Sigmoid colon (tissue), 7 donors: ENCODE results near the gene HSPB7. TPM values are rescaled to one million over a fixed set of nuclear protein-coding genes. Genes with fewer than 3 reads are reported as not detected.

Experiments used
- DNase-seq: peaks from one replicate; pipeline ENCODE4 v3.0.0-alpha.2; 2019
- H3K27ac ChIP-seq, 4 donors: fragments of 200-600 bp; sonication (generic); one replicate each; pipeline ENCODE4 v1.5.1; 2016 to 2019; ENCODE audit warnings: mild to moderate bottlenecking in 1 of 4
- H3K27me3 ChIP-seq, 3 donors: fragments of 200-600 bp; sonication (generic); one replicate each; pipeline ENCODE4 v1.5.1; 2019; ENCODE audit warnings: mild to moderate bottlenecking in 1 of 3
- H3K36me3 ChIP-seq, 4 donors: fragments of 200-600 bp; sonication (generic); one replicate each; pipeline ENCODE4 v1.5.1; 2016 to 2019
- H3K4me1 ChIP-seq, 4 donors: fragments of 200-600 bp; sonication (generic); one replicate each; pipeline ENCODE4 v1.5.1; 2017 to 2019
- H3K4me3 ChIP-seq, 4 donors: fragments of 200-600 bp; sonication (generic); one replicate each; pipeline ENCODE4 v1.5.1; 2017 to 2019; ENCODE audit warnings: mild to moderate bottlenecking in 2 of 4, moderate library complexity in 1 of 4
- H3K9me3 ChIP-seq, 4 donors: fragments of 200-600 bp in 3 of 4; sonication (generic) in 3 of 4; one replicate each; pipeline versions ENCODE4 v1.5.1 to v1.6.1; 2013 to 2019
- CTCF ChIP-seq, 4 experiments: fragments of 450-650 bp in 3 of 4; fragments of 200-600 bp in 1 of 4; IDR thresholded peaks; one replicate each; pipeline ENCODE4 v1.5.1; 2016 to 2019; ENCODE audit warnings: antibody characterized with exemption in 4 of 4, mild to moderate bottlenecking in 3 of 4, moderate library complexity in 2 of 4
- EP300 ChIP-seq, 4 donors: sonication (generic); formaldehyde crosslinking; IDR thresholded peaks; one replicate each; pipeline ENCODE4 v1.6.1; 2017; ENCODE audit warnings: antibody characterized with exemption in 4 of 4
- POLR2A ChIP-seq, 2 donors: fragments of 450-650 bp; IDR thresholded peaks; one replicate each; pipeline ENCODE4 v1.6.1; 2016; ENCODE audit warnings: antibody characterized with exemption in 2 of 2, mild to moderate bottlenecking in 2 of 2, moderate library complexity in 2 of 2
- POLR2AphosphoS5 ChIP-seq, 4 donors: sonication (generic); formaldehyde crosslinking; IDR thresholded peaks; one replicate each; pipeline ENCODE4 v1.6.1; 2017; ENCODE audit warnings: antibody characterized with exemption in 4 of 4
- WGBS, 2 donors: extraction: QIAGEN DNeasy Blood & Tissue Kit; methylation state at CpG; one replicate each; pipeline ENCODE4 v1.1.7; 2013; 5-methylcytosine and 5-hydroxymethylcytosine counted together
- intact Hi-C: fragments of 100-400 bp; cut with DNase I; formaldehyde crosslinking; loops from one replicate; pipeline ENCODE4 v1.15.1; 2023
- polyA plus RNA-seq, 3 donors: library from polyadenylated mRNA; stranded (reverse); fragments of 200-250 nt; gene quantifications; one replicate each; pipeline ENCODE4 v1.2.3, GENCODE V29; 2013
- total RNA-seq, 4 donors: library from RNA; depleted of rRNA; stranded (reverse); fragments of >200 nt; gene quantifications; one replicate each; pipeline ENCODE4 v1.1.0, GENCODE V29; 2016
- donor health status: healthy with polysubstance abuse.
- donor health status: Bipolar disorder and iron deficiency.
- donor health status: healthy.

The HSPB7 gene
- total and polyA plus RNA-seq, 7 donors, result 6.7 to 224 (median 44.4) TPM

- 3% methylated on average over 25 of the region's 25 CpGs for WGBS, 2 donors
Observed at GRCh38 chr1:16048573-16049189, 30.8 kb upstream of the HSPB7 start.

GRCh38 chr1:16047791-16048475, 30.1 kb upstream of the HSPB7 start:
- no peaks in the 10 kb centered on the region for H3K27me3 ChIP-seq
- H3K27ac ChIP-seq, result no peak overlapping the region
- no peaks in the 10 kb centered on the region for H3K36me3 ChIP-seq
- peak overlapping the region in 3 of 4 donors; percentile 42 to 54 (median 46) for H3K4me3 ChIP-seq
- DNase-seq, result peak; percentile 64
- H3K9me3 ChIP-seq, result no peaks in the 10 kb centered on the region
- no peak for TF ChIP-seq EP300 (IDR thresholded peaks at IDR 0.05)
- no peak for TF ChIP-seq CTCF (IDR thresholded peaks at IDR 0.05)
- TF ChIP-seq POLR2A (IDR thresholded peaks at IDR 0.05), result no peak
- TF ChIP-seq POLR2AphosphoS5 (IDR thresholded peaks at IDR 0.05), result no peak
- intact Hi-C loops, result no loop called here
- H3K4me1 ChIP-seq, result peaks cover 0 to 9% (median 7%) of the 10 kb centered on the region in 4 donors
- 72 to 76% methylated on average over 19 of the region's 19 CpGs for WGBS, 2 donors

More at GRCh38 chr1:16048573-16049189, 30.8 kb upstream of the HSPB7 start:
- intact Hi-C loops, result no loop called here
- Histone ChIP-seq H3K4me3 (peak overlapping the region; percentile 23 to 54 (median 44)), H3K9me3 (no peaks in the 10 kb centered on the region), H3K36me3 (no peaks in the 10 kb centered on the region), H3K4me1 (peaks cover 0 to 9% (median 7%) of the 10 kb centered on the region in 4 donors), H3K27ac (peak overlapping the region in 1 of 4 donors; percentile 16), H3K27me3 (no peaks in the 10 kb centered on the region)
- TF ChIP-seq CTCF (IDR thresholded peaks at IDR 0.05) (no peak), POLR2A (IDR thresholded peaks at IDR 0.05) (no peak), EP300 (IDR thresholded peaks at IDR 0.05) (no peak), POLR2AphosphoS5 (IDR thresholded peaks at IDR 0.05) (no peak)
- peak; percentile 76 for DNase-seq

GRCh38 chr1:16046842-16047241, 29.0 kb upstream of the HSPB7 start:
- H3K4me3 ChIP-seq, result no peak overlapping the region
- no peak overlapping the region for H3K27ac ChIP-seq
- no peaks in the 10 kb centered on the region for H3K9me3 ChIP-seq
- DNase-seq, result no peak
- intact Hi-C loops, result no loop called here
- H3K36me3 ChIP-seq, result no peaks in the 10 kb centered on the region
- peaks cover 0 to 9% (median 7%) of the 10 kb centered on the region in 4 donors for H3K4me1 ChIP-seq
- 71 to 79% methylated on average over 7 of the region's 7 CpGs for WGBS, 2 donors
- H3K27me3 ChIP-seq, result no peaks in the 10 kb centered on the region
- no peak for TF ChIP-seq CTCF (IDR thresholded peaks at IDR 0.05)
- TF ChIP-seq EP300 (IDR thresholded peaks at IDR 0.05), result no peak
- TF ChIP-seq POLR2AphosphoS5 (IDR thresholded peaks at IDR 0.05), result no peak
- no peak for TF ChIP-seq POLR2A (IDR thresholded peaks at IDR 0.05)

GRCh38 chr1:16043950-16044349, 26.1 kb upstream of the HSPB7 start:
- DNase-seq, result no peak
- no peaks in the 10 kb centered on the region for H3K36me3 ChIP-seq
- no peak overlapping the region for H3K4me3 ChIP-seq
- TF ChIP-seq POLR2AphosphoS5 (IDR thresholded peaks at IDR 0.05), result no peak
- no peak for TF ChIP-seq EP300 (IDR thresholded peaks at IDR 0.05)
- no peak for TF ChIP-seq POLR2A (IDR thresholded peaks at IDR 0.05)
- TF ChIP-seq CTCF (IDR thresholded peaks at IDR 0.05), result no peak
- WGBS, 2 donors, result 89 to 90% methylated on average over 5 of the region's 5 CpGs
- intact Hi-C loops, result no loop called here
- no peak overlapping the region for H3K27ac ChIP-seq
- H3K4me1 ChIP-seq, result peaks cover 0 to 6% (median 5%) of the 10 kb centered on the region in 4 donors
- no peaks in the 10 kb centered on the region for H3K27me3 ChIP-seq
- no peaks in the 10 kb centered on the region for H3K9me3 ChIP-seq
